HCT116 (cell line): ENCODE results near the gene GALNT18. TPM values are rescaled to one million over a fixed set of nuclear protein-coding genes. Genes with fewer than 3 reads are reported as not detected.

ENCODE experiments used
- ATAC-seq: fragments of 200-7000 bp; cut with Tn5 transposase; 2 replicates; pipeline ENCODE4 v1.9.1; 2020; ENCODE audit warnings: mild to moderate bottlenecking, moderate library complexity
- BruUV-seq: library from RNA; stranded (reverse); fragments of 400-500 nt; replicated peaks from 2 replicates; lab custom pipeline; 2021; lab: Mats Ljungman, UMichigan
- CTCF ChIA-PET: fragments of 300-600 bp; sonication (Branson Sonifier 250); formaldehyde crosslinking; loops from one replicate; lab custom pipeline; 2021; ENCODE audit warnings: antibody characterized with exemption; lab: Charles Lee
- POLR2A ChIA-PET: fragments of 300-600, 350-600 bp; sonication (Branson Sonifier 250); formaldehyde crosslinking; loops from one replicate; lab custom pipeline; 2021; ENCODE audit warnings: antibody characterized with exemption; lab: Charles Lee
- RAD21 ChIA-PET, 2 experiments: fragments of 300-600 bp; sonication (Branson Sonifier 250); formaldehyde crosslinking; loops; one replicate each; lab custom pipeline; 2023; ENCODE audit warnings: low total read pairs in 2 of 2; ENCODE audit not compliant: uncharacterized antibody in 2 of 2, unreplicated experiment in 2 of 2, low non-redundant PET in 1 of 2; lab: Charles Lee
- DNase-seq: peaks from one replicate; pipeline ENCODE4 v3.0.0-alpha.2; 2010; ENCODE audit warnings: low read depth, low spot score
- H2AFZ ChIP-seq: fragments of 200-600 bp; shearing (Covaris generic), sonication (generic); 2 replicates; pipeline ENCODE4 v1.6.1; 2017; ENCODE audit warnings: low read depth, mixed run types, mixed read lengths, antibody characterized with exemption, low read length; ENCODE audit not compliant: poor library complexity, severe bottlenecking
- H3K27ac ChIP-seq: 2 replicates; pipeline ENCODE4 v1.5.1; 2012; ENCODE audit warnings: low read depth, low read length
- H3K27me3 ChIP-seq: fragments of 200-600 bp; sonication (generic); 2 replicates; pipeline ENCODE4 v1.6.1; 2016; ENCODE audit warnings: mixed run types, low read length, mixed read lengths; ENCODE audit not compliant: insufficient read depth
- H3K36me3 ChIP-seq, 2 experiments: fragments of 200-500 bp in 1 of 2; fragments of 200-600 bp in 1 of 2; sonication (Bioruptor generic) in 1 of 2; sonication (generic) in 1 of 2; 2 replicates each; pipeline versions ENCODE4 v1.5.1 to v1.6.1; 2014 to 2016; ENCODE audit warnings: low read length in 2 of 2, inconsistent platforms in 1 of 2, mixed read lengths in 1 of 2, mixed run types in 1 of 2; ENCODE audit not compliant: insufficient read depth in 2 of 2, control insufficient read depth in 1 of 2
- H3K4me1 ChIP-seq, 2 experiments: fragments of 200-600 bp in 1 of 2; sonication (generic) in 1 of 2; 2 replicates each; pipeline versions ENCODE4 v1.5.1 to v1.6.1; 2012 to 2017; ENCODE audit warnings: low read length in 2 of 2, inconsistent platforms in 1 of 2, mild to moderate bottlenecking in 1 of 2, mixed read lengths in 1 of 2, mixed run types in 1 of 2, moderate library complexity in 1 of 2; ENCODE audit not compliant: insufficient read depth in 2 of 2, control insufficient read depth in 1 of 2
- H3K4me2 ChIP-seq: fragments of 200-600 bp; sonication (generic); 2 replicates; pipeline ENCODE4 v1.6.1; 2017; ENCODE audit warnings: mixed run types, low read length, mixed read lengths
- H3K4me3 ChIP-seq, 2 experiments: fragments of 200-600 bp in 1 of 2; sonication (generic) in 1 of 2; replicated peaks in 1 of 2; 2 replicates each; pipeline ENCODE4 v1.5.1; 2011 to 2016; ENCODE audit warnings: low read length in 2 of 2, control low read depth in 1 of 2, low read depth in 1 of 2, mild to moderate bottlenecking in 1 of 2, mixed read lengths in 1 of 2, mixed run types in 1 of 2
- H3K79me2 ChIP-seq: fragments of 200-600 bp; sonication (generic); 2 replicates; pipeline ENCODE4 v1.6.1; 2017; ENCODE audit warnings: mild to moderate bottlenecking, mixed run types, low read length, moderate library complexity, mixed read lengths; ENCODE audit not compliant: insufficient read depth
- H3K9ac ChIP-seq: fragments of 200-600 bp; sonication (generic); 2 replicates; pipeline ENCODE4 v1.6.1; 2016; ENCODE audit warnings: low read length, mixed read lengths
- H3K9me2 ChIP-seq: fragments of 200-600 bp; sonication (generic), shearing (Covaris generic); 2 replicates; pipeline ENCODE4 v1.6.1; 2017; ENCODE audit warnings: mixed run types, mild to moderate bottlenecking, moderate library complexity; ENCODE audit not compliant: insufficient read depth
- H3K9me3 ChIP-seq, 2 experiments: fragments of 200-500 bp in 1 of 2; fragments of 200-600 bp in 1 of 2; sonication (Bioruptor generic) in 1 of 2; sonication (generic) in 1 of 2; 2 replicates each; pipeline ENCODE4 v1.6.1; 2014 to 2017; ENCODE audit warnings: low read length in 2 of 2, mixed read lengths in 2 of 2, inconsistent platforms in 1 of 2, low read depth in 1 of 2, mild to moderate bottlenecking in 1 of 2, mixed run types in 1 of 2, moderate library complexity in 1 of 2; ENCODE audit not compliant: control insufficient read depth in 1 of 2, insufficient read depth in 1 of 2
- H4K20me1 ChIP-seq: fragments of 200-600 bp; sonication (generic), shearing (Covaris generic); 2 replicates; pipeline ENCODE4 v1.6.1; 2017; ENCODE audit warnings: mixed run types, mild to moderate bottlenecking, moderate library complexity; ENCODE audit not compliant: insufficient read depth
- CBX3 ChIP-seq: IDR thresholded peaks from 2 replicates; pipeline ENCODE4 v1.6.1; 2012; ENCODE audit warnings: low read depth
- EZH2 ChIP-seq: fragments of 200-600 bp; sonication (generic); IDR thresholded peaks from 2 replicates; pipeline ENCODE4 v1.6.1; 2017; ENCODE audit warnings: antibody characterized with exemption, mixed run types
- EZH2phosphoT487 ChIP-seq: fragments of 200-600 bp; IDR thresholded peaks from 2 replicates; pipeline ENCODE4 v1.6.1; 2018; ENCODE audit warnings: antibody characterized with exemption, borderline replicate concordance
- FOSL1 ChIP-seq: IDR thresholded peaks from 2 replicates; pipeline ENCODE4 v1.6.1; 2012; ENCODE audit warnings: low read depth
- JUND ChIP-seq: IDR thresholded peaks from 2 replicates; pipeline ENCODE4 v1.6.1; 2012
- POLR2AphosphoS5 ChIP-seq: IDR thresholded peaks from 2 replicates; pipeline ENCODE4 v1.6.1; 2011; ENCODE audit warnings: mild to moderate bottlenecking, low read depth, low read length, moderate library complexity
- RAD21 ChIP-seq: IDR thresholded peaks from 2 replicates; pipeline ENCODE4 v1.6.1; 2012; ENCODE audit warnings: low read depth, mild to moderate bottlenecking
- SP1 ChIP-seq: IDR thresholded peaks from 2 replicates; pipeline ENCODE4 v1.6.1; 2012; ENCODE audit warnings: low read depth
- TCF7L2 ChIP-seq: IDR thresholded peaks from 2 replicates; pipeline ENCODE4 v1.7.0; 2011; ENCODE audit warnings: borderline replicate concordance, inconsistent platforms; ENCODE audit not compliant: insufficient read depth, insufficient read length; ENCODE audit errors: extremely low read depth
- YY1 ChIP-seq: IDR thresholded peaks from 2 replicates; pipeline ENCODE4 v1.6.1; 2011; ENCODE audit warnings: low read length, low read depth, moderate library complexity, mild to moderate bottlenecking; ENCODE audit not compliant: insufficient replicate concordance; ENCODE audit errors: extremely low read depth
- ZBTB33 ChIP-seq: IDR thresholded peaks from 2 replicates; pipeline ENCODE4 v1.6.1; 2011; ENCODE audit warnings: mild to moderate bottlenecking, low read length, moderate library complexity; ENCODE audit not compliant: insufficient replicate concordance; ENCODE audit errors: extremely low read depth
- intact Hi-C: fragments of 100-400 bp; cut with micrococcal nuclease; formaldehyde crosslinking; loops from 2 replicates; pipeline ENCODE4 v1.10.0; 2022
- total RNA-seq: library from RNA; stranded (reverse); gene quantifications from one replicate; pipeline ENCODE4 v1.2.1, GENCODE V29; 2021; ENCODE audit not compliant: unreplicated experiment

GALNT18 gene
- total RNA-seq, 1 experiment from 2014 or later: 19.9 TPM

GRCh38 chr11:11568651-11569229 lies 53.1 kb downstream of the GALNT18 start:
- DNase-seq: no peak
- Histone ChIP-seq H3K9me3 (no peaks in the 10 kb centered on the region), H3K27ac (peak overlapping the region; percentile 18; the same call in 1 of the 2 replicates), H3K9me2 (0 out of 2 replicates have a peak, but pooled peaks cover 5% of the 10 kb centered on the region), H3K79me2 (peaks cover 18% of the 10 kb centered on the region; the same call in 1 of the 2 replicates), H3K36me3 (no peaks in the 10 kb centered on the region), H2AFZ (no peak overlapping the region), H3K4me3 (peak overlapping the region in 1 of 2 experiments; percentile 14; a peak in 2 of 4 replicates), H3K4me1 (peaks cover 21 to 38% of the 10 kb centered on the region in 2 experiments), H3K27me3 (no peaks in the 10 kb centered on the region), H4K20me1 (no peaks in the 10 kb centered on the region), H3K4me2 (peak overlapping the region; percentile 63), H3K9ac (0 out of 2 replicates have a peak overlapping the region, but pooled peaks have one; percentile 8)
- ChIA-PET POLR2A (interaction anchor here (2.1 kb wide), 1 partner anchor 20 kb away, joined by 4 read pairs; no protein-coding TSS in a partner anchor), RAD21 (no interaction called here), CTCF (interaction anchor here (1.4 kb wide), 1 partner anchor 540 kb away, joined by 3 read pairs; no protein-coding TSS in a partner anchor)
- ATAC-seq: peak; percentile 62
- TF ChIP-seq JUND (no peak), EZH2phosphoT487 (no peak), POLR2AphosphoS5 (no peak), TCF7L2 (no peak), YY1 (no peak)
- no TSS peak for BruUV-seq
- intact Hi-C loops: no loop called here

- H3K79me2 ChIP-seq: peaks cover 23% of the 10 kb centered on the region; the same call in 1 of the 2 replicates
- H3K4me2 ChIP-seq: peak overlapping the region; percentile 63
- DNase-seq: peak; percentile 22
- H2AFZ ChIP-seq: no peak overlapping the region
- BruUV-seq: no TSS peak
- H3K4me3 ChIP-seq: peak overlapping the region in 1 of 2 experiments; percentile 14; a peak in 2 of 4 replicates
- intact Hi-C loops: no loop called here
- H3K27me3 ChIP-seq: no peaks in the 10 kb centered on the region
- 0 out of 2 replicates have a peak overlapping the region, but pooled peaks have one; percentile 8 for H3K9ac ChIP-seq
- TF ChIP-seq ZBTB33 (no peak), SP1 (peak; percentile 30; the same call in 1 of the 2 replicates), RAD21 (no peak), CBX3 (peak; percentile 28; the same call in 1 of the 2 replicates), JUND (peak; percentile 71), FOSL1 (peak; percentile 67), EZH2 (no peak)
- no peaks in the 10 kb centered on the region for H3K9me3 ChIP-seq
- H4K20me1 ChIP-seq: no peaks in the 10 kb centered on the region
- peaks cover 21 to 38% of the 10 kb centered on the region in 2 experiments for H3K4me1 ChIP-seq
- no peaks in the 10 kb centered on the region for H3K36me3 ChIP-seq
- ATAC-seq: peak; percentile 82
- ChIA-PET RAD21 (no interaction called here), POLR2A (no interaction called here), CTCF (interaction anchor here (1.4 kb wide), 1 partner anchor 540 kb away, joined by 3 read pairs; no protein-coding TSS in a partner anchor)
- H3K9me2 ChIP-seq: 0 out of 2 replicates have a peak, but pooled peaks cover 3% of the 10 kb centered on the region
- peak overlapping the region; percentile 18 for H3K27ac ChIP-seq
These were observed 53.7 kb downstream of the GALNT18 start for GRCh38 chr11:11567936-11568650.
